Common myeloid progenitor, CD34-positive (primary cell): Measurements from ENCODE around the gene SIGLEC1.

Source experiments
- CTCF ChIA-PET: fragments of 350-600 bp; sonication (Branson Sonifier 250); formaldehyde crosslinking; loops from one replicate; lab custom pipeline; 2021; ENCODE audit warnings: antibody characterized with exemption; lab: Charles Lee
- POLR2A ChIA-PET: fragments of 350-600 bp; sonication (Branson Sonifier 250); formaldehyde crosslinking; loops from one replicate; lab custom pipeline; 2021; ENCODE audit warnings: antibody characterized with exemption; lab: Charles Lee
- DNase-seq, 3 donors: peaks; one replicate each; pipeline versions ENCODE4 v3.0.0 to v3.0.0-alpha.2; 2013
- H3K27ac ChIP-seq, 2 experiments: 1 replicate in 1 of 2; 2 replicates in 1 of 2; pipeline ENCODE4 v1.7.0; 2013; ENCODE audit warnings: inconsistent platforms in 2 of 2, low read length in 2 of 2, mild to moderate bottlenecking in 2 of 2, low read depth in 1 of 2, moderate library complexity in 1 of 2; ENCODE audit not compliant: severe bottlenecking in 2 of 2, insufficient read depth in 1 of 2, poor library complexity in 1 of 2
- H3K27me3 ChIP-seq, 5 experiments: replicated peaks in 2 of 5; 1 replicate in 3 of 5; 2 replicates in 2 of 5; pipeline versions ENCODE4 v1.6.1 to v1.7.0; 2013; ENCODE audit warnings: low read length in 4 of 5, mild to moderate bottlenecking in 2 of 5, moderate library complexity in 2 of 5, inconsistent platforms in 1 of 5; ENCODE audit not compliant: insufficient read depth in 5 of 5, control insufficient read depth in 4 of 5
- H3K36me3 ChIP-seq, 4 experiments: 1 replicate in 2 of 4; 2 replicates in 2 of 4; pipeline versions ENCODE4 v1.6.1 to v1.7.0; 2013; ENCODE audit warnings: low read length in 3 of 4, control low read depth in 1 of 4, mild to moderate bottlenecking in 1 of 4; ENCODE audit not compliant: control insufficient read depth in 4 of 4, insufficient read depth in 4 of 4
- H3K4me1 ChIP-seq, 4 experiments: 1 replicate in 3 of 4; 2 replicates in 1 of 4; pipeline versions ENCODE4 v1.6.1 to v1.7.1; 2013; ENCODE audit warnings: low read length in 3 of 4, mild to moderate bottlenecking in 3 of 4, control low read depth in 1 of 4, inconsistent platforms in 1 of 4, moderate library complexity in 1 of 4; ENCODE audit not compliant: control insufficient read depth in 4 of 4, insufficient read depth in 4 of 4; ENCODE audit errors: control extremely low read depth in 1 of 4
- H3K4me3 ChIP-seq, 7 experiments: 1 replicate in 4 of 7; 2 replicates in 3 of 7; pipeline versions ENCODE4 v1.5.1 to v1.7.0; 2013; ENCODE audit warnings: mild to moderate bottlenecking in 7 of 7, low read length in 6 of 7, moderate library complexity in 6 of 7, inconsistent platforms in 2 of 7, low read depth in 2 of 7, control low read depth in 1 of 7; ENCODE audit not compliant: insufficient read depth in 4 of 7, control insufficient read depth in 1 of 7; ENCODE audit errors: extremely low read depth in 1 of 7
- H3K9me3 ChIP-seq, 5 experiments: 1 replicate in 4 of 5; 2 replicates in 1 of 5; pipeline versions ENCODE4 v1.6.1 to v1.7.1; 2013; ENCODE audit warnings: low read length in 4 of 5, mild to moderate bottlenecking in 2 of 5, inconsistent platforms in 1 of 5, low read depth in 1 of 5, moderate library complexity in 1 of 5; ENCODE audit not compliant: control insufficient read depth in 4 of 5, insufficient read depth in 2 of 5; ENCODE audit errors: control extremely low read depth in 1 of 5
- WGBS: methylation state at CpG from one replicate; pipeline ENCODE4 v1.1.5; 2013; ENCODE audit not compliant: insufficient coverage; 5-methylcytosine and 5-hydroxymethylcytosine counted together

Gene SIGLEC1

DNA sequence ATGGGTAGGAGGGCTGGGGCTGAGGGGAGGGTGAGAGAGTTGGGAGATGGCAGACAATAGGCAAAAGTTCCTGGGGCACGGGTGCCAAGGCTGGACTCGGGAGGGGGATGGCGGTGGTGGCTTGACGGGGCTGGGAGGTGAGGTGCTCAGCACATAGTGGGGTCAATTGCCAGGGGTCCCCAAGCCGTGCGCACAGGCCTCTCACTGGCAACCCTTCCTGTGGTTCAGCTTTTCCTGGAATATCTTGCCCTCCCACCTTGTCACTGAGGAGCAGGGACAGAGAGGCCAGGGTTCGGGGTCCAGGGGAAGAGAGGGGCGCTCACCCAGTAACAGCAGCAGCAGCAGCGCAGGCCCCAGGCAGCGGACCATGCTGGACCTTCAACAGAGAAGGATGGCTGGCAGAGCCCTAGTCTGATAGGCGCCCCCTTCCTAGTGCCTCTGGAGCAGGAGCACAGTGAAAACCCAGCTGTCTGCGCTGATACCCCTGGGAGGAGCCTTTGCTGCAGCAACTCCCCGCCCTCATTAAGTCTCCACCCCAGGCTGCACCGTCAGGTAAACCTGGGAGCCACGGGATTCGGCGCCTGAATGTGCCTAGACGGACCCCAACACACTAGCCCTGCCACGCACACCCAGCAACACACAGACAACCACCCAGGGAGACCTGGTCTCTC, 49.2 kb downstream of the SIGLEC1 start, which contains the start of gene GFRA4:
Gene GFRA4 (minus strand): TSS at position 369 of the 671 bp plus-strand sequence. CDS start 0 bp downstream, at position 369.
- CTCF ChIA-PET: interaction anchor here (1.7 kb wide), 1 partner anchor 48 kb away, joined by 8 read pairs; no protein-coding TSS in a partner anchor
- 84% methylated on average over 16 of the region's 19 CpGs for WGBS
- Histone ChIP-seq H3K4me3 (no peak within 1 kb of the TSS), H3K4me1 (peaks cover 0 to 20% (median 14%) of the 10 kb centered on the region in 4 experiments), H3K36me3 (no peaks in the 10 kb centered on the region), H3K27ac (no peak within 1 kb of the TSS), H3K9me3 (no peaks in the 10 kb centered on the region), H3K27me3 (peaks cover 0 to 54% (median 16%) of the 10 kb centered on the region in 5 experiments)
- POLR2A ChIA-PET: interaction anchor here (0.6 kb wide), 1 partner anchor 17 kb away, joined by 3 read pairs; no protein-coding TSS in a partner anchor
- no peak for DNase-seq
